ENCODE measurements around the gene SCO2. TPM values are rescaled to one million over a fixed set of nuclear protein-coding genes. Genes with fewer than 3 reads are reported as not detected.

SCO2 gene
- total RNA-seq, 1 donor from 2014 or later, result 0.65 TPM

DNA sequence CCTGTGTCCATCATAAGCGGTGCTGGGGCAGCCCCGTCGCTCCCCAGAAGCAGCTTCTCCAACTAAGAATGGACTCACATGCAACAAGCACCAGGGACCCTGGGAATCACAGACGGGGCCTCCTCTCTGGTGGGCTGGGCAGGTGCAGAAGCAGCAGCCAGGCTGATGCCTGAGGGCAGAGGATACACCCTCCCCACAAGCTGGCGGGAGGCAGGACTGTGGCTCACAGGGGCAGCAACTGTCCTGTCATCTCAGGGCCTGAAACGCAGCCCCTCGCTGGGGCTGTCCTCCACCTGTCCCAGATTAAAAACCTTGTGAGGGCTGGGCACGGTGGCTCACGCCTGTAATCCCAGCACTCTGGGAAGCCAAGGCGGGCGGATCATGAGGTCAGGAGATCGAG lies 47.5 kb downstream of the SCO2 start:
- Mint-ChIP-seq H3K36me3 (no peaks in the 10 kb centered on the region), H3K4me1 (peaks cover 26% of the 10 kb centered on the region), H3K27ac (no peak overlapping the region), H3K9me3 (no peaks in the 10 kb centered on the region), H3K27me3 (ENCODE audit: low read depth) (peaks cover 37% of the 10 kb centered on the region), H3K4me3 (no peak overlapping the region)
- TF ChIP-seq, protein P1, sequence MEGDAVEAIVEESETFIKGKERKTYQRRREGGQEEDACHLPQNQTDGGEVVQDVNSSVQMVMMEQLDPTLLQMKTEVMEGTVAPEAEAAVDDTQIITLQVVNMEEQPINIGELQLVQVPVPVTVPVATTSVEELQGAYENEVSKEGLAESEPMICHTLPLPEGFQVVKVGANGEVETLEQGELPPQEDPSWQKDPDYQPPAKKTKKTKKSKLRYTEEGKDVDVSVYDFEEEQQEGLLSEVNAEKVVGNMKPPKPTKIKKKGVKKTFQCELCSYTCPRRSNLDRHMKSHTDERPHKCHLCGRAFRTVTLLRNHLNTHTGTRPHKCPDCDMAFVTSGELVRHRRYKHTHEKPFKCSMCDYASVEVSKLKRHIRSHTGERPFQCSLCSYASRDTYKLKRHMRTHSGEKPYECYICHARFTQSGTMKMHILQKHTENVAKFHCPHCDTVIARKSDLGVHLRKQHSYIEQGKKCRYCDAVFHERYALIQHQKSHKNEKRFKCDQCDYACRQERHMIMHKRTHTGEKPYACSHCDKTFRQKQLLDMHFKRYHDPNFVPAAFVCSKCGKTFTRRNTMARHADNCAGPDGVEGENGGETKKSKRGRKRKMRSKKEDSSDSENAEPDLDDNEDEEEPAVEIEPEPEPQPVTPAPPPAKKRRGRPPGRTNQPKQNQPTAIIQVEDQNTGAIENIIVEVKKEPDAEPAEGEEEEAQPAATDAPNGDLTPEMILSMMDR (IDR thresholded peaks at IDR 0.05; ENCODE audit: unreplicated experiment), result no peak
- DNase-seq (ENCODE audit: low spot score in 2 of 2, unreplicated experiment in 2 of 2), result no peak

DNA sequence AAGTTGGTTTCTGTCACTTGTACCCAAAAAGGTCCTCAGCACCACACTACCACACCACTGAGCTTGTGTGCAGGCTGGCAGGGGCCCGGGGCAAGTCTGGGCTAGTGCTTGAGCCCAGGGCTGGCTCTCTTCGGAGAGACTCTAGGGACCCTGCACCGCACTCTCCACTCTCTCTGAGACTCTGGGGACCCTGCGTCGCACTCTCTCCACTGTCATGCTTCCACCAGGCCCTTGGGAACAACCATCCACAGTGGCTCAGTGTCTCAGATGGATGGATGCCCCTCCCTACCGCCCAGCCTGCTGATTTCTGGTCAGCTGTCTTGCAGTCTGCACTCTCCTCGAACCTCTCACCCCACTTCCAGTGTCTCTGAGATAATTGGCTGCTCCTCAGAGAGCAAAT lies 48.5 kb downstream of the SCO2 start:
- DNase-seq (ENCODE audit: low spot score in 2 of 2, unreplicated experiment in 2 of 2), result no peak
- TF ChIP-seq, protein P1 (IDR thresholded peaks at IDR 0.05; ENCODE audit: unreplicated experiment), result no peak
- peaks cover 31% of the 10 kb centered on the region for H3K27me3 Mint-ChIP-seq (ENCODE audit: low read depth)
- peak overlapping the region; percentile 66 for H3K4me3 Mint-ChIP-seq
- H3K9me3 Mint-ChIP-seq, result no peaks in the 10 kb centered on the region
- peaks cover 28% of the 10 kb centered on the region for H3K4me1 Mint-ChIP-seq
- H3K27ac Mint-ChIP-seq, result peak overlapping the region; percentile 50
- H3K36me3 Mint-ChIP-seq, result no peaks in the 10 kb centered on the region

DNA sequence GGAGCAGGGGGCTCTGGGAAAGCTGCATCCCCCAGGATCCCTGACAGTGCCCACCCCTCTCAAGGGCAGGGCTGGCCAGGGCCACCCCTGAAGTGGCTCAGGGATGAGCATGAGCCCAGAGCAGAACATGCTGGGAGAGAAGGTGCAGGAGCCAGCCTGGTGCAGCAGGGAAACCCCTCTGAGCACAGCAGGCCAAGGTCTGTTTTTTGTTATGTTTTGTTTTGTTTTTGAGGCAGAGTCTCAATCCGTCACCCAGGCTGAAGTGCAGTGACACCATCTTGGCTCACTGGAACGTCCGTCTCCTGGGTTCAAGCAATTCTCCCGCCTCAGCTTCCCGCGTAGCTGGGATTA lies 49.8 kb downstream of the SCO2 start:
- TF ChIP-seq, protein P1 (IDR thresholded peaks at IDR 0.05; ENCODE audit: unreplicated experiment), result no peak
- H3K4me1 Mint-ChIP-seq, result peaks cover 32% of the 10 kb centered on the region
- H3K36me3 Mint-ChIP-seq, result no peaks in the 10 kb centered on the region
- no peak overlapping the region for H3K27ac Mint-ChIP-seq
- no peaks in the 10 kb centered on the region for H3K9me3 Mint-ChIP-seq
- DNase-seq (ENCODE audit: low spot score in 2 of 2, unreplicated experiment in 2 of 2), result no peak
- H3K27me3 Mint-ChIP-seq (ENCODE audit: low read depth), result peaks cover 27% of the 10 kb centered on the region
- peak overlapping the region; percentile 66 for H3K4me3 Mint-ChIP-seq

DNA sequence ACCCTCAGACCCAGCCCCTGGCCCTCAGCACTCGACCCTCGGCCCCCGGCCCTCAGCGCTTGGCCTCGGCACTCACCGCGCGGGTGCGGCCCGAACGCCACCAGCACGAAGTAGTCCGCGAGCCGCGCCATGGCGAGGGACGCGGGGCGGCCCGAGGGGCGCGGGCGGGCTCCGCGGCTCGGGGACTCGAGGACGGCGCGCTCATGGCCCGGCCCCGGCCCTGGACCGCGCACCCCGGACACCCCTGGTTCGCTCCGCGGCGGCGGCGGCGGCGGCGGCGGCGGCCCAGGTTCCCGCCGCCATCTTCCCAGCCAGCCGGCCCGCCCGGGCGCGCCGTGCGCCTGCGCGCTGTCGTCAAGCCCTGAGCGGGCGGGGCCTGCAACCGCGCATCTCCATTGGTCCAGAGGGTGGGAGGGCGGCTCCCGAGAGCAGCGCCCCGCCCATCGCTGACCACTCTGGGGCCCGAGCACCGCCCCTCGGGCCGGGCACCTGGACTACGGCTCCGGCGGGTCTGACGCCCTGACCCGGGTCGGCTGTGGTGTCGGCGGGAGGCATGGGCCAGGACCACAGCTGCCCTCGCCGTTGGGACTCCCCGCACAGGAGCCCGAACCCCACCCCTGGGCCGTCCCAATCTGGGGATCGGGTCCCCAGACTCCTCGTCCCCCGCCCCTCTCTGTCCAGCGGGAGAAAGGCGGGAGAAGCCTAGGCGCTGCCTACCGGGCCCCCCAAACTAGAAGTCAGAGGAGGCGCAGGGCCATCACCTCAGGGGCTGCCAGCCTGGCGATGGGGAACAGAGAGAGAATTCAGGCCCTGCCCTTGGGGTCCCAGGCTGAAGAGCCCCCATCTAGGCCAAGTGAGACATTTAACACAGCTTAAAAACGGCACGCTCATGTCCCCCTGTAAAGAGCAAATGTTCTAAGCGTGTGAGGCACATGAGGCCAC lies 50.4 kb downstream of the SCO2 start, which contains the start of gene SBF1:
SBF1 (minus strand) TSS at position 326 of the 942 bp plus-strand sequence; CDS start at position 131, 195 bp downstream.
- Mint-ChIP-seq H3K9me3 (no peaks in the 10 kb centered on the region), H3K27me3 (ENCODE audit: low read depth) (peaks cover 21% of the 10 kb centered on the region), H3K36me3 (no peaks in the 10 kb centered on the region), H3K4me1 (peaks cover 37% of the 10 kb centered on the region), H3K4me3 (peak within 1 kb of the TSS; percentile 95), H3K27ac (peak within 1 kb of the TSS; percentile 95)
- DNase-seq (ENCODE audit: low spot score in 2 of 2, unreplicated experiment in 2 of 2), result peak; percentile 91 to 94
- TF ChIP-seq, protein P1 (IDR thresholded peaks at IDR 0.05; ENCODE audit: unreplicated experiment), result no peak

DNA sequence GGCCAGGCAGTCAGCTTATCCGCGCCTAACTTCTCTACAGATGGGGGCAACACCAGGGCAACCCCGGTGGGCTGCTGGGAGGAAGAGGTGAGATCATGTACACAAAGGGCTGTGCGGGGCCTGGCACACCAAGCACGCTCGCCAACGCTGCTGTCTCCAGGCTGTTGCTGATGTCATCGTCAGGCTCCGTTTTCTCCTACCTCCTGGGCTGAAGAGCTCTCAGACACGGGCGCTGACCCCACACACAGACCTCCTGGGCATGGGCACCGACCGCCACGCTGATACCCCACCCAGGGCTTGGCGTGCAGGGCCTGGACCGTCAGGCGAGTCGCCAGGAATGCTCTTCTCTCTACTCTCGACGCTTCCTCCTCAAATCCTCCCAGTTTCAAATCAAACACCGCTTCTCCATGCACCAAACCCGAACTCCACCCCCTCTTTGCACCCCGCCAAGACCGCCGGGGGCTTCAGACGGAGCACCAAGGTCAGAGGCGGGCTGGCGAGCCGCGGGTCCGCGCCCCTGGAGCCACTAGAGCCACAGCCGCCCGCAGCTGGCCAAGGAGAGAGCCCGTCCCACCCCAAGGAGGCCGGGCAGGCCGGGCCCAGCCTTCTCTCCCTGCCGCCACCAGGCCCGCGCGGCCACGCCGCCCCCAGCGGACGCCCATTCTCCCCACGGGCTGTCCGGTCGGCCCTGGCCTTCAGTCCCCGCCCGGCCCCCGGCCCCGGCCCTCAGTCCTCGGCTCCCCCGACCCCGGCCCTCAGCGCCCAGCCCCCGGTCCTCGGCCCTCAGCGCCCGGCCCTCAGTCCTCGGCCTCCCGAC lies 51.3 kb downstream of the SCO2 start:
- Mint-ChIP-seq H3K4me3 (peak overlapping the region; percentile 95), H3K4me1 (peaks cover 37% of the 10 kb centered on the region), H3K36me3 (no peaks in the 10 kb centered on the region), H3K27me3 (ENCODE audit: low read depth) (peaks cover 11% of the 10 kb centered on the region), H3K27ac (peak overlapping the region; percentile 95), H3K9me3 (no peaks in the 10 kb centered on the region)
- DNase-seq (ENCODE audit: low spot score in 2 of 2, unreplicated experiment in 2 of 2), result peak in 1 of 2 experiments; percentile 58
- TF ChIP-seq, protein P1 (IDR thresholded peaks at IDR 0.05; ENCODE audit: unreplicated experiment), result no peak

Other genes starting within 250 kb of the SCO2 start
- gene PLXNB2, start 218.0 kb downstream of the SCO2 start, total RNA-seq, result 467 to 493 TPM (median 468 TPM) in 3 replicates
- gene DENND6B, start 198.6 kb downstream of the SCO2 start, total RNA-seq, result 19.0 to 20.7 TPM (median 19.2 TPM) in 3 replicates
- 79.4 to 83.7 TPM (median 80.1 TPM) in 3 replicates for gene PPP6R2, start 182.3 kb downstream of the SCO2 start, total RNA-seq
- gene SBF1, start 50.6 kb downstream of the SCO2 start, total RNA-seq, result 95.8 to 106 TPM (median 105 TPM) in 3 replicates
- 1.4 to 2.0 TPM (median 1.5 TPM) in 3 replicates for gene ADM2, start 44.1 kb downstream of the SCO2 start, total RNA-seq
- gene MIOX, start 38.7 kb downstream of the SCO2 start, total RNA-seq, result 0.34 to 0.66 TPM in 2 of 3 replicates, not detected in the other
- gene LMF2, start 17.9 kb downstream of the SCO2 start, total RNA-seq, result 65.2 to 66.2 TPM (median 65.2 TPM) in 3 replicates
- gene NCAPH2, start 17.4 kb downstream of the SCO2 start, total RNA-seq, result 57.9 to 63.1 TPM (median 60.3 TPM) in 3 replicates
- 9.3 to 10.3 TPM (median 9.9 TPM) in 3 replicates for gene TYMP, start 4.4 kb upstream of the SCO2 start, total RNA-seq
- gene KLHDC7B, start 20.3 kb upstream of the SCO2 start, total RNA-seq, result 0.07 to 0.11 TPM (median 0.09 TPM) in 3 replicates
- 0.59 to 0.76 TPM in 2 of 3 replicates, not detected in the other for gene SYCE3, start 37.3 kb upstream of the SCO2 start, total RNA-seq
- gene CPT1B, start 52.8 kb upstream of the SCO2 start, total RNA-seq, result 109 to 112 TPM (median 111 TPM) in 3 replicates
- gene CHKB, start 57.3 kb upstream of the SCO2 start, total RNA-seq, result 115 to 118 TPM (median 116 TPM) in 3 replicates
- 2.8 to 3.2 TPM (median 2.8 TPM) in 3 replicates for gene MAPK8IP2, start 75.2 kb upstream of the SCO2 start, total RNA-seq
- 45.2 to 51.5 TPM (median 49.9 TPM) in 3 replicates for gene ARSA, start 102.6 kb upstream of the SCO2 start, total RNA-seq
- 14.2 to 14.8 TPM (median 14.3 TPM) in 3 replicates for gene SHANK3, start 147.2 kb upstream of the SCO2 start, total RNA-seq
- 1.0 to 2.2 TPM (median 1.2 TPM) in 3 replicates for gene ACR, start 212.6 kb upstream of the SCO2 start, total RNA-seq